ENCODE data around the gene LGALS3BP.

DNA sequence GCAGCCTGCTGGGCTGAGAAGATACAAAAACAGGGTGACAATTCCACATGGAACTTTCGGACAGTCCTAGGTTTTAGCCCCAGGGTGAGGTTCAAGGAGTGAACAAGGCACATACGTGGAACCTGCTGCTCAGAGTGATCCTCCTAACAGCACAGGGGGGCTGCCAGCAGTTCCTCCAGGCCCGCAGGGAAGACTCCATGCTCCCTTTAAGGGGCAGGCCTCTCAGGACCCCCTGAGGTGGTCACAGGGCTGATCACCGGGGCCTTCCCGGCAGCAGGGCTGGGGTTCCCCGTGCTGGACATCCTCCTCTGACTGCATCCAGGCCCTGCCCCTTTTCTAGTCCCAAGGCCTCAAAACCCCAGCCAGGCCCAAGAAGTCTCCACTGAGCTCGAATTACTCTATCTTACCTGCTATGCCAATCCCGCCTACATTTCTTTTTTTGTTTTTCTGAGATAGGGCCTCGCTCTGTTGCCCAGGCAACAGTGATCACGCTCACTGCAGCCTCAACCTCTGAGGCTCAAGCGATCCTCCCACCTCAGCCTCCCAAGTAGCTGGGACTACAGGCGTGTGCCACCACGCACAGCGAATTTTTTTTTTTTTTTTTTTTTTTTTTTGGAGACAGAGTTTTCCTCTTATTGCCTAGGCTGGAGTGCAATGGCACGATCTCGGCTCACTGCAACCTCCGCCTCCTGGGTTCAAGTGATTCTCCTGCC is 19.5 kb upstream of the LGALS3BP start:
- no peak for TF ChIP-seq POLR2A (IDR thresholded peaks at IDR 0.05)
- TF ChIP-seq, protein P1, sequence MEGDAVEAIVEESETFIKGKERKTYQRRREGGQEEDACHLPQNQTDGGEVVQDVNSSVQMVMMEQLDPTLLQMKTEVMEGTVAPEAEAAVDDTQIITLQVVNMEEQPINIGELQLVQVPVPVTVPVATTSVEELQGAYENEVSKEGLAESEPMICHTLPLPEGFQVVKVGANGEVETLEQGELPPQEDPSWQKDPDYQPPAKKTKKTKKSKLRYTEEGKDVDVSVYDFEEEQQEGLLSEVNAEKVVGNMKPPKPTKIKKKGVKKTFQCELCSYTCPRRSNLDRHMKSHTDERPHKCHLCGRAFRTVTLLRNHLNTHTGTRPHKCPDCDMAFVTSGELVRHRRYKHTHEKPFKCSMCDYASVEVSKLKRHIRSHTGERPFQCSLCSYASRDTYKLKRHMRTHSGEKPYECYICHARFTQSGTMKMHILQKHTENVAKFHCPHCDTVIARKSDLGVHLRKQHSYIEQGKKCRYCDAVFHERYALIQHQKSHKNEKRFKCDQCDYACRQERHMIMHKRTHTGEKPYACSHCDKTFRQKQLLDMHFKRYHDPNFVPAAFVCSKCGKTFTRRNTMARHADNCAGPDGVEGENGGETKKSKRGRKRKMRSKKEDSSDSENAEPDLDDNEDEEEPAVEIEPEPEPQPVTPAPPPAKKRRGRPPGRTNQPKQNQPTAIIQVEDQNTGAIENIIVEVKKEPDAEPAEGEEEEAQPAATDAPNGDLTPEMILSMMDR (IDR thresholded peaks at IDR 0.05), result no peak

All from Peyer's patch (tissue), 4 donors.